Activated effector memory CD4-positive, alpha-beta T cell treated with Interleukin-2 at 50 U/mL for 16 hours (primary cell): ENCODE results near the gene GRB10.
"Not testable (repeated sequence)": the region's sequence is repeated elsewhere in the genome, so short reads cannot be mapped to it uniquely, and the experiment has no call there.

Source experiments
- DNase-seq: peaks from one replicate; pipeline ENCODE4 v3.0.0-alpha.2; 2020

GRB10 gene

DNA sequence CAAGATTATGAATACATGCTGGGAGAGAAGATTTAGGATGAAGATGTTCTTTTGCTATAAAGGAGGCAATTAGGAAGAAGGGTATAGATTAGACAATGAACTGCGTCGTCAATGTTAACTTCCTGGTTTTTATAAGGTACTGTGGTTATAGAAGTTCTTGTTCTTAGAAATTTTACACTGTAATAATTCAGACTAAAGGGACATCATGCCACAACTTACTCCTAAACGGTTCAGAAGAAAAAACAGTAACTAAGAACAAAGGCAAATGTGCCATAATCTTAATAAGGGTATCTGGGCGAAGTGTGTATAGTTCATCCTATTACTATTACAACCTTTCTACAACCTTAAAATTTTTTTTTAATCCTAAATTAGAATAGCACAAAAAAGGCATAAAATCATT lies 186.2 kb downstream of the GRB10 start:
- no peak for DNase-seq

DNA sequence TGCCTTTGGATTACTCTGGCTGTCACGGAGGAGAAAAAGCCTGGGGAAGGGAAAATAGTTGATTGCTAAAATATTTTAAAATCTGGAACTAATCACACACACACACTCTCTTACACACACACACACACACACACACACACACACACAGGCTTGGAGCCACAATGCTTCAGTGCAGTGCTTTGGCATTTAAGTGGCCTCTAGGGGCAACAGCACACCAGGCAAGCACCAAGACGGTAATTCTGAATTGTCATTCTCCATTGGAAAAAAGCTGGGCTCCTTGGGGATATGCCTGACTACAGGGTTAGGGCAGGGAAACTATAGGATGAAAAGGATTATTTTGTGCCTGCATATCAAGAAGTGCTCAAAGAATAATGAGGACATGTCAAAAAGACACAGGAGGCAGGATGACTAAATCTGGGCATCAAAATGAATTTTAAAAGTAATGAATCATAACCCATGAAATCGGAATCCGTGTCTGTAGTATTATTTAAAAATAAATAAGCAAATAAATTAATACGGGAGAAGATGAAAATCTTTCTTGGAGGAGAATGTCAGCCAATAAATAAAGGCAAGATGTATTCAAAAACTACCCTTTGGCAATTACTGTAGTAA lies 187.1 kb downstream of the GRB10 start:
- no peak for DNase-seq

DNA sequence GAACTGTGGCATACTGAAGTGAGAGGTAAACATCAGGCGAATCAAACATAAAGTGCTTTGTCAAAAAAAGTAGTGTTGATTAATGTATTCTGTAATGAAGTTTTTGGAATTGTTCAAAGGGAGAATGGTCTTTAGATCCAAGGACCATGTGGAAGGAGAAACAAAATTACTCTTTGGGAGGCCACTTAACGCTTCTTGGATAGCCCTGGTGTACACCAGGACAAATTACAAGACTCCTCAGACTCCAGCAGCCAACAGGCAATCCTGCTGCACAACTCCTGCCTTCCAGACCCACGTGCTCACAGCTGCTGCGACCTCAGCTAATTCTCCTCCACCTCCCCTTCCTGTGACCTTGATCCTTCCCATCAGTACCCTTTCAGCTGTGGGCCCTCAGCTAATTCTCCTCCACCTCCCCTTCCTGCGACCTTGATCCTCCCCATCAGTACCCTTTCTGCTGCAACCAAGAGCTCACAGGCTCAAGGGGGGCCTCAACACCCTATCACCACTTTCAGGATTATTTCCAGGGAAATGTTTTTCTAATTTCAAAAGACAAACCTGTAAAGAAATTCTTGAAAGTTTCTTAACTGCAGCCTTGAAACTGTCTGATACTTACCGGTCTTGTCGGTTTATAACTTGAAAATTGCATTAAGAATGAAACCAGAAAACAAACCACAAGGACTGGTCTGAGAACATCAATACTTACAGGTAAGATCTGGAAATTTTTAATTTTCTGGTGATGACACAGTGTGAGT lies 187.8 kb downstream of the GRB10 start:
- DNase-seq = no peak

DNA sequence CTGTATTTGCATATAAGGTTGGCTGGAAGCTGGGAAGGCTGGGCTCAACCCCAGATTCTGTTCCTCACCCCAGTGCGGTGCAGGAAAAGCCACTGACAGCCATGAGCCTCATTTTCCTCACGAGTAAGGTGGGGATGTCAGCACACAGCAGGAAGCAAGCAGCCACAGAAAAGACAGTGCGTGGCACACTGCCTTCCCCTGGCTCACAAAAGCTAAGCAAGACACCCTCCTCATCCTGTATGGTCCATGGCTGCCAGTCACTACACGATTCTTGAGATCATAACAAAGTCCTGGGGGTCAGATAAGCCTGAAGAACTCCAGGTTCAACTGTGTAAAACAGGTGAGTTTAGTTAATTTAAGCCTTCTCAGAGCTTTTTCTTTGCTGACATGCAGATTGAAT lies 188.6 kb downstream of the GRB10 start:
- DNase-seq = no peak

DNA sequence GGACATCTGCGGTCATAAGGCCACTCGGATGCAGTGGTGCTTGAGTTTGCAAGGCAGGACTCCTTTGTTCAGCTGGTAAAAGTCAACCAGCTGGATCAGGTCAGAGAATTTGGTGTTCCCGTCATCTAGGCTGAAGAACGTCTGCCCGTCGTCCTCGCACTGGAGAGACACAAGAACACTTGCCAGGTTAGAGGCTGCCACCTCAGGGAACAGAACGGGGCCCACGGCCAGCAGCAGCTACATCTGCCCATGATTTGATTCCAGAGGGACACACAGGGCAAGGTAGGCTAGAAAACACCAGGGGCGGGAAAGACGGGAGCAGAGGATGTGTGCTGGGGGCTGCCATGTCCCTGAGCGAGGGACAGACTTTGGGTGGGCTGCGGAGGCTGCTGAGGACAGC lies 189.8 kb downstream of the GRB10 start:
- no peak for DNase-seq

DNA sequence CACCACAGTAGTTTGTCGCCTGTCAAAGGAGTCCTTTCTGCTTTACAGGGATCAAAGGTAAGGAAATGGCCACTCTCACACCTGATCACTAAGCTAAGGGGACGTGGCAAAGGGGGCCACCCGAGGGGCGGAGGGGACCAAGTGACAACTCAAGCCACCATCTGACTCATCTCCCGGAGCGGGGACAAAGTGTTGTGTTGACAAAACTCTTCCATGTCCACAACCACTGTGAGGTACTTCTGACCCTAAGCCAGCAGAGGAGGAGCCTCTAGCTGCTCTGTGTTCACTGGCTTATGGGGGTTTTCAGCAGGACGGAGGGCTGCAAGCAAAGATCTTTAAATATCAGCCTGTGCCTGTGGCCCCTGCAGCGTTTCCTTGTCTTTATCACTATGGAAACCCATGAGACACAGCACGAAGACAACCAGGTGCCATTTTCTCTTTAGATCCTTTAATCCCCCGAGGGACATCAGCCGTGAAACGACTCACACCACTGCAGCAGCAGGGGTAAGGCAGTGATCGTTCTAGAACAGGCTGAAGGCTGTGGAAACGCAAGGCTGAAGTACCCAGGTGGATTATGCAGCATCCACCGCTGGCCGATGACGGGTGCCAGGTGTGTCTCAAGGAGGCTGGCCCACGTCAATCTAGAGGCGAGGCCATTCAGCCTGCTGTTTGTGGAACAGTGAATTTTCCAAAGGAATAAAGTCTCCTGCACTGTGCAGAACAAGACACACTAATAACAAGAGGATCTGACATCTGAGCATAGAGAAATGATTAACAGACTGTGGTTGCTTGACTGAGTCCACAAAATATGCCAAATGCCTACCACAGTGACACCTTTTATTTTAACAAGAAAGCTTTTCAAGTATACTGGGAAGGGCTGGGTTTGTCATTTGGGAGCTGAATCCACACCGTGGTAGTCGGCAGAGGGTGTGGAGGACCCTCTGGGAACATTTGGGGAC lies 190.9 kb downstream of the GRB10 start:
- DNase-seq = no peak

DNA sequence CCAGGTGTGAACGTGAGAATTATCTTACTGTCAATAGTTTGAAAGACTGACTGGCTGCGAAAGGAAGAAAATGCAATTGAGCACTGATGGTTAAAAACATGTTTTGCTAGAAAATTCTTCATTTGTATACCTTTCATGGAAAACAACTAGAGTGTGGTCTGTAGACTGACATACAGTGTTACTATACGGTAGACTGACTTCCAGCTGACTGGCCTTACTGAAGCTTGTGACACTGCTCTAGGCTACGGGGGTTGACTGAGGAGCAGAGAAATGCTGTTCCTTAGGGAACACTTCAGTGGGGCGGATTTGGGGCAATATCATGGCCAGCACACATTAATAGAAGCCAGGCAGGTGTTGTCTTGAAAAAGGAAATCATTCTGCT lies 191.6 kb downstream of the GRB10 start:
- DNase-seq = no peak

DNA sequence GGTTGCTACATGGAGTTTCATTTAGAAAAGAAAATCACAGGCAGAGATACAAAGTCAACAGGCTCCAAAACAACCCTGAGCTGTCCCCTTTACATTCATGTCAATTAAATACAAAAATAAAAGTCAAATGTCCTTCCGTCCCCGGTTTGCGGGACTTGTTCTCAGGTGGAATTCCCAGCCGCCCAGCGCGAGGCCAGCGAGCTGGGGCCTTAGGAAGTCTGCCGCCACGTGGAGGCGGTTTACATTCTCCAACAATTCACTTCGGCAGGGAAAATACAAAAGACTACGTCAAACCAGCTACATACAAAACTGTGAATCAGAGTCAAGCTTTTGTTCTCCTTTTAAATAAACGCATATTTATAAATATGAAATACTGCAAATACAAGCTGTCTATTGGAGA lies 192.2 kb downstream of the GRB10 start:
- no peak for DNase-seq

DNA sequence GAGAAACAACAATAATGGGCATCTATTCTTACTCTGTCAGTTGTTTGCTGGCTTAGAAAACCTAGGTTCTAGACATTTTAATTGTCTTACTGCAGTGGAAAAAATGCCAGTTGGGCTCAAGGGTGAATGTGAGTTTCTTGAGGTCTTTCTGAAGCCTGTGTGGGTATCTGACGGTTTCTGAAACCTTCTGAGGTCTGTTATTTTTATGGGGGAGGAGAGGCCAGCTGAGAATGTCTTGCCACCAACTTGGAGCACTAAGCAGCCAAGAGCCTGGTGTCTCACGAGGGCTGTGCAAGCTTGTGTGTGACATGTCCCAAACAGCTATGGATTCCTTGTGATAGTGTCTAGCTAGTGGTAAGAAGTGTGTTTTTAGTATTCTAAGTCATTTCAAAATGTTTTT lies 193.3 kb downstream of the GRB10 start:
- DNase-seq = no peak

DNA sequence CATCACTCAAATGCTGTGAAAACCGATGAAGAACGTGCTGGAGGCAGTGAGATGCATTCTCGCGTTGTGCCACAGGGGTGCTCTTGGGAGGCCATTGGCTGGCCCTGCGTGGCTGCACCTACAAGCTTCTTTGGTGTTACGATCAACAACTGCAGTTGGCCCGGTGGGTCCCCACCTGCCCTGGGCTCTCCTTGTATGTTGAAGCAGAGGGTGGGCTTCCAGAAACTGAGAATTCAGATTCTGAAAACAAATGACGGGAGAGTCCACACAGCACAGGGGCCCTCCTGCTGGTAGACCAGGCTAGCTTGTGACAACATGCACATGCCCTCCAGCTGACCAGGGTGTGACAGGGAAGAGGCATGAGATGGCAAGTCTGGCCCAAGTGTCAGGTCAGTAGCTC lies 193.8 kb downstream of the GRB10 start:
- no peak for DNase-seq

DNA sequence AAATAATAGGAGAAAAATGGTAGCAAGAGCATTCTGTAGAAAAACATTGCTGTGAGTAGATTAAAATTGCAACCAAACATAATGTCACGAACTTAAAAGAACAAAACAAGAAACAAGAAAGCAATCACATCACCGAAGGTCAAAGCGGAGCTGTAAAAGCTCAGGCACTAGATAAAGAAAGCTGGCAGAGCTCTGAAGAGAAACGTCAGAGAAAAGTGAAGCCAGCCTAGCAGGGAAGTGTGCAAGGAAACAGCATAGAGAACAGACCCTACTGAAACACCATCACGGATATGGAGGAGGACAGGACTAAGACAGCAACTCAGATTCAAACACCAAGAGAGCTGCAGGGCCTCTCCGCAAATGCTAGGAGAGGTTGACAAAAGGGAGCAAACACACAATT lies 195.0 kb downstream of the GRB10 start:
- no peak for DNase-seq

DNA sequence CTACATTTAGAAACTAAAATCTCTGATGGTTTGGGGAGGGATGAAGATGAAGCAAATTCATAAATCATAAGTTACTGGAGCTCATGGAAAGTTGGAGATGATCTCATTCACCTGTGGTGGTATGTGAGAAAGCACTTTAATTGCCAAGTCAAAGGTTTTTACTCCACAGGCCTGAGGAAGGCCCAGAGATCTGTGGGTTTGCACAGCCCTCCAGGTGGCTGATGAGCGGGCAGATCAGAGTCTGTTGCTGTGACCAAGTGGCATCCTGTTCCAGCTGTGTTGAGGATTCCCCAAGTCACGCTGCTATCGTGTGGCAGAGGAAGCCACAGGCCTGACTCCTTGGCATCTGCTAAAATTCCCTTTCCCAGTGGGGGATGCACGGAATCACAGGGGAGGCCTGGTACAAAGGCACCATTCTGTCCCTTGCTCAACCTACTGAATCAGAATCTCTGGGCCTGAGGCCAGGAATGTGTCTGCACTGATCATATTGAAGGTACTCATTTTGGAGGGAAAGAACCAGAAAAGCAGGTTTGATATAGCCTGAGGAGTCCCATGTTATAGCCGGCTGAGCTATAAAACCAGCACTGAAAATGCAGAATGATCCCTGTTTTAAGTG lies 197.8 kb downstream of the GRB10 start:
- no peak for DNase-seq

DNA sequence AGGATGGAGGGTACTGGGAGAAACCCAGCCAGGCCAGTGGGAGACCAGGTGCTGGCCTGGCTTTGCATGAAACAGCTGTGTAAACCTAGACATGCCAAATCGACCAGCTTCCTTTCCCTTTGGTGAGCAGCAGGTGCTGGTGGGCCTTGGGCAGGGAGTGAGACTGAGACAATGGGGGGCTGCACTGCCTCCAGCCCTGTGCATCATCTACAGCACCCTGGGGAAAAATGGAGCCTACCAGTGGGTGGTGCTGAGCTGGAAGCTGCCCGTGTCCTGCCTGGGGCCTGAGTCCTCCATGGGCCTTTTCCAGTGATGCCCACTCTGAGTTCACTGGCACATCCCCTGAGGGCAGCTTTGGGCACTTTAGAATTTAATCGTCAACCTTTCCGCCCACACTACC lies 198.3 kb downstream of the GRB10 start:
- no peak for DNase-seq

DNA sequence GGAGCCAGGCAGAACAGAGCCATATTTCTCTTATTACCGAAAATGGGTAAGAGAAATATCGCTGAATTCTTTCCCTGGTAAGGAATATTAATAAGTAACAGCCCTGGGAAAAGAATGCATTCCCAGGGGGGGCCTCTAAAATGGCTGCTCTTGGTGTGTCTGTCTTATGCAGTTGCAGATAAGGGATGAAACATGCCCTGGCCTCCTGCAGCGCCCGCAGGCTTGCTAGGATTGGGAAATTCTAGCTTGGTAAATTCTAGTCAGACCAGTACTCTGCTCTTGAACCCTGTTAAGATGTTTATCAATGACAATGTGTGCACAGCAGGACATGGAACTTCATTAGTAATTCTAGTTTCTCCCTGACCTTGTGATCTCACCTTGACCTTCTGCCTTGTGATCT lies 199.4 kb downstream of the GRB10 start:
- DNase-seq = not testable (repeated sequence)

DNA sequence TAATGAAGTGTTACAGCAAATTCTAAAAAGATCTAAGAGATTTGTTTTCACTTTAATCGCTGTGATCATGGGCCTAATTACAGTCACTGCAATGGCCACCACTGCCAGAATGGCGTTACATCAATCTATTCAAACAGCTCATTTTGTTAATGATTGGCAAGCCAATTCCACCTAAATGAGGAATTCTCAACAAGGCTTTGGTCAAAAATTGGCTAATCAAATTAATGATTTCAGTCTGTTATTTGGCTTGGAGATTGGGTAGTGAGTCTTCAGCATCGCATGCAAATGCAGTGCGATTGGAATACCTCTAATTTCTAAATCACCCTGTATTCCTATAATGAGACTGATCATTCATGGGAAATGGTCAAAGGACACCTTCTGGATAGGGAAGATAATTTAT lies 200.4 kb downstream of the GRB10 start:
- DNase-seq = not testable (repeated sequence)

DNA sequence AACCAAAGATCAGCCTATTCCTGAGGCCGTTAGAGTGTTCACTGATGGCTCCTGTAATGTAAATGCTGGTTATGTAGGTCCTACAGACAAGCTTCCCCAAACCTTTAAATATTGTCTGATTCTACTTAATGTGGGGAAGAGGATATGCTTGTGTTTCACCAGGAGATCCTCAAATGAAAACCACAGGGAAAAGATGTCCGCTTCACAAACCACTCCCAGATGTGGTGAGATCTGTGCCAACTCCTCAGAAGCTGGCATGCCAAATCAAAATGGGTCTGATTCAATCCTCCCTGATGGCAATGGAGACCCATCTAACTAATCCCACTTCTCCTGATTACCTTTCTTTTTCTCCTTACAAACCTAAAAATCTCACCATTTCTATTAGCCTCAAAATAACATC lies 202.0 kb downstream of the GRB10 start:
- DNase-seq = not testable (repeated sequence)

DNA sequence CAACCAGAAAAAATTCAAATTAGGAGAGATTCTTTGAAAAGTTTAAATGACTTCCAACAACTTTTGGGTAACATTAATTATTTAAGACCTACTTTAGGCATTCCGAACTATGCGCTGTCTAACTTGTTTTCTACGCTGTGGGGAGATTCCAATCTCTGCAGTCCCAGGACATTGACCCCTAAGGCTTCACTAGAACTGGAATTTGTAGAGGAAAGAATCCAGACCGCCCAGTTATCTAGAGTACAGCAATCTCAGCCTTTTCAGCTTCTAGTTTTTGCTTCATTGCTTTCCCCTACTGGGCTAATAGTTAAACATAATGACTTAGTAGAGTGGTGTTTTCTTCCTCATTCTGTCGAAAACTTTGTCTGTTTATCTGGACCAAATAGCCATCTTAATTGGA lies 202.6 kb downstream of the GRB10 start:
- DNase-seq = no peak

DNA sequence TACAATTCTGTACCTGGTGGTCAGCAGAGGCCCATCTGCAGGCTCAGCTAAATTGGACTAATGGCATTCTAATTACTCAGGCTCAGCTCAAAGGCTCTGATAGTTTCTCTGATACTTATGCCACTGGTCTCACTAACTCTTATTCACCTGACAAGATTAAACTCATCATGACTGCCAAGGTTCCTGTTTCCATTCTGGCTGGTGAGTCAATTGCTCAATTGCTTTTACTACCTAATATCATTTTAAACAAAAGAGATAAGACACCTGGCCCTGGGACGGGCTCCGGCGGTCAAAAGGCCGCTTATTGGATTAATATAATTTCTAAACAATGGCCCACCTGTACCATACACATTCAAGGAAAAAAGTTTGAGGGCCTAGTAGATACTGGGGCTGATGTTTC lies 204.6 kb downstream of the GRB10 start:
- DNase-seq = not testable (repeated sequence)

DNA sequence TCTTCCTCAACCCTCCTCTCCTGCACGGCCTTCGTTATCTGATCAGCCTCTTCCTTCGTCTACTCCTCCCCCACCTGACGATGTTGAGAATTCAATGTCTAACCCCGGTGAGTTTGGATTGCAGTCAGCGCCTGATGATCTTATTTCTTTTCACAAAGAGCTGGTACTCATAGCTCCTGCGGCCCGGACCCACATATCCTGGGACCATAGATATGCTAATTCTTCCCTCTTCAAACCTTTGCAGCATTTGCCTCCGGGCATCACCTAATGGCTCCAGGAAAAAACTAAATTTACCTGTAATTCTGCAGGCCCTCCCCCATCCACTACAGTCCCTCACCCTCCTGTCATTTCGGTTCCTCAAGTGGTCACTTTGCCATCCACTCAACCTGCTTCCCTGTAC lies 205.1 kb downstream of the GRB10 start:
- DNase-seq = no peak

DNA sequence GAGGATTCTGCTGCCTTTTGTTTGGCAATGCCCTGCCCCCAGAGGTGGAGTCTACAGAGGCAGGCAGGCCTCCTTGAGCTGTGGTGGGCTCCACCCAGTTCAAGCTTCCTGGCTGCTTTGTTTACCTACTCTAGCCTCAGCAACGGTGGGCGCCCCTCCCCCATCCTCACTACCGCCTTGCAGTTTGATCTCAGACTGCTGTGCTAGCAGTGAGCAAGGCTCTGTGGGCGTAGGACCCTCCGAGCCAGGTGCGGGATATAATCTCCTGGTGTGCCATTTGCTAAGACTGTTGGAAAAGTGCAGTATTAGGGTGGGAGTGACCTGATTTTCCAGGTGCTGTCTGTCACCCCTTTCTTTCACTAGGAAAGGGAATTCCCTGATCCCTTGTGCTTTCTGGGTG lies 206.3 kb downstream of the GRB10 start:
- DNase-seq = not testable (repeated sequence)

DNA sequence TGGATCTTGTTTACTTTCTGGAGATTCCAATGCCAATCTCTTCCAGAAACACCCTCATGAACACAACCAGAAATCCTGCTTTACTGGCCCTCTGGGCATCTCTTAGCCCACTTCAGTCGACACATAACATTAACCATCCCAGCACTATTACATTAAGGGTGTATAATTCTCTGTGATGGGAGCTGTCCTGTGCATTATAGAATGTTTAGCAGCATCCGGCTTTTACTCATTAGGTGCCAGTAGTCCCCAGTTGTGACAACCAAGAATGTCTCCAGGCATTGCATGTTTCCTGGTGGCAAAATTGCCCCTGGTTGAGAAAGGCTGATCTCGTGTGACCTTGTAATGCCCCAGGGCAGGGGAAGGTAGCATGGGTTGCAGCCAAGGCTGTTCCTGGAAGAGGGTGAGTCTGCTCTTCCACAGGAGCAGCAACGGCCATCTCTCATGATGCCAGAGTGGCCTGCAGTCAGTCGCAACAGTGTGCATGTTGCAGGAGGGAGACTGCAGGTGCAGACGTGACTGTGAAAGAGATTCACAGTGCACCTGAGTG lies 214.9 kb downstream of the GRB10 start:
- no peak for DNase-seq

DNA sequence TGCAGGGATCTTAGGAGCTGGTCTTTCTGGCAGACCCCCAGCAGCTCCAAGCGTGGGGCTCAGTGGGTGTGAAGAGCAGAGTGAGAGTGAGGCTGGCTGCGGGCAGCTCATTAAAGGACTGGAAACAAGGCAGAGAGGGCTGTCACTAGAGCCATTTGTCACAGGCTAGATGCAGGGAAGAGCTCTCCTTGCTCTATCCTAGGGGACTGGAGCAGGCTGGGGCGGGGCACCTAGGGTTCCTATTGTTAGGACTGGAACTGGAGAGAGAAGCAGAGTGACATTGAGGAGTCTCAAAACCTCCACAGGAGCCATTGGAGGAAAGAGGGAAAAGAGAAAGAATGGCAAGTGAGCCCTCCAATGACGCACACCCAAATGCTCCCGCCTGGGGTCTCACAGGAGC lies 216.7 kb downstream of the GRB10 start:
- DNase-seq = no peak

DNA sequence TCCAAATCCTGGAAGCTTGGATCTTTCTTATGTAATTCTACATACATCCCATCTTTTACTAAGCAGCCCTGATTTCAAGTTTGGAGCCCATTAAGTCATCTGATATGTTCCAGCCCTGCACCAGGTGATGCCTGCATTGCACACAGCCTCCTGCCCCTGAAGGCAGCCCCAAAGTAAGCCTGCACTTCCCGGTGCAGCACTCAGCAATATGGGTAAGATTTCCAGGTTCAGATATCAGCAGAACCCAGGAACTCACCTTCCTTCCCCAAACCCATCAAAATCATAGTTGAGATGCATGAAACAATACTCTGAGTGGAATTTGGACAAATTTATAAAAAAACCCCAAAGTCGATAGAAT lies 217.2 kb downstream of the GRB10 start:
- no peak for DNase-seq
